Measurements from ENCODE around the gene LSP1.

Gene LSP1

DNA sequence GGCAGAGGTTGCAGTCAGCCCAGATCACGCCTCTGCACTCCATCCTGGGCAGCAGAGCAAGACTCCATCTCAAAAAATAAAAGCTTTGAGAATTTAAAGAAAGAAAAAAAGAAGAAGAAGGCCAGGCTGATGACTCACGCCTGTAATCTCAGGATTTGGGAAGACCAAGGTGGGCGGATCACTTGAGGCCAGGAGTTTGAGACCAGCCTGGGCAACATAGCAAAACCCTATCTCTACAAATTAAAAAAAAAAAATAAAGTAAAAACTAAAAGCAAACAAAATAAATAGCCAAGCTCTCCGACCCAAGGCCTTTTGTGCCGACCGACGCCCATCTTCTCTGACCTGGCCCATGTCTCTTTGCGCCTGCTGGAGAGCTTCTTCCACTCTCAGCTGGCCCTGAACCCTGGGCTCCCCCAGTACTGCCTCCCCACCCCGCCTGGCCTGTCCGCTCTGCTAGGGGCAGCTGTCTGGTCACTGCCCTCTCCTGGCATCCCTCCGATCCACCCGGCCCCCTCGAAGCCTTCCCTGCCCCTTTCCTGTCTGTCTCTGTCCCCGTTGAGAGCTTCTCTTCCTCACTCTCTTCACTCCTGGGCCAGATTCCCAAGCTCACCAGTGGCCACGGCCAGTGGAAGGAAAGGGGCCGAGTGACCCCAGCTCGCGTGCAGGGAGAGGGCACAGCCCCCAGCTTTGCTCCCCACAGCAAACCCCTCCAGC, 4.8 kb upstream of the LSP1 start:
- no peak for DNase-seq

DNA sequence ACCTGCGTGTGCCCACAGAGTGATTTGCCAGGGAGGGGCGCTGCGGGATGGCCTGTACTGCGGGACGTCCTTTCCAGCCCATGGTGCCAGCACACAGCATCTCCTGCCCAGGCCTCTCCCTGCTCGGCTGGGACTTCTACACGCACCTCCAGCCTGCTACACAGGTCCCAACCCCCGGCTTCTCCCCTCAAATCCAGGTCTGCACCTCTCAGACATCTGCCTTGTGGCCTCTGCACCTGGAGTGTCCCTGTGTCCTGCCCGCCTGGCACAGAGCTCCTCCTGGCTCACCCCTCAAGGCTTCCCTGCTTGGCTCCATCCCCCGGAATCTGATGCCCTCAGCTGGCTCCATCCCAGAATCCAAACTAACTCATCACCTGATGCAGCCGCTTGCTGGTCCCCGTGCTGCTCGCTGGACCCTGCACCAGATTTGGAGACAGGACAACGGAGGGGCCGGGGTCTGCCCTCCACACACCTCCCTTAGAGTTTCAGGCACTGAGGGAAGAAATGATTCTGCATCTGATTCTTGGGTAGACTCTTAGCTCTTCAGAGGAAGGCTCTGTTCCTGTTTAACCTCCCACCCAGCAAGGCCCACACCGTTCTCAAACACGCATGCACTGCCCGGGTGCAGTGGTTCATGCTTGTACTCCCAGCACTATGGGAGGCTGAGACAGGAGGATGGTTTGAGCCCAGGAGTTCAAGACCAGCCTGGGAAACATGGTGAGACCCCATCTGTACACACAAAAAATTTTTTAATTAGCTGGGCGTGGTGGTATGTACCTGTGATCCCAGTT, 4.0 kb upstream of the LSP1 start:
- no peak for DNase-seq

DNA sequence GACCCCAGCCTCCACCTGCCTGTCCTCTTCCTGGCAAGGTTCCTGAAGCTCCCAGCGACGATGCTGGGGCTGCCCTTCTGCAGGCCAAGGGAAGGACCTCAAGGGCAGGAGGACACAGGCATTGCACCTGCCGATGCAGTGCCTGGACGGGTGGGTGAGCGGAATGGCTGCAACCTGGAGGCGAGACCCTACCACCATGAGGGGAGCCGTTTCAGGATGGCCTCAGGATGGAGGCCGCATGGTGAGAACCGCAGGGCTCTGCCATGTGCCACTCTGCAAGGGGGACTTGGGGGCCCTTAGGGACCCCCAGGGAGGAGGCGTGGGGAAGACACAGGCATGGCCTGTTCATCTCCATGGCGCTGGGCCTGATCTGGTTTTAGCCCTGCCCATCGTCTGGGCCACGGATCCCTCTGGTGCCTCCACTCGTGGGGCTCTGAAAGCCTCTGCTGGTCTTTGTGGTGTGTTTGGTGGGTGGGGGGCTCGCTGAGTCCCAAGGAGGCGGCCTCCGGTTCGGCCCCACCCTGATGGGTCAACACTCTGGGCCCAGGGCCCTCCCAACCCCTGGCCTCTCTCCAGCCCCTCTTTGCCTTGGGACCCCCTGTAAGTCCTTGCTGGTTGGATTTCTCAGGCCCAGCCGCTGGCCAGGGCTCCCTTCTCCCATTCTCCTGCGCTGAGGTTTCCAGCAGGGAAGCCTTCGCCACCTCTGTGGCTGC, 1.3 kb upstream of the LSP1 start:
- no peak for DNase-seq

DNA sequence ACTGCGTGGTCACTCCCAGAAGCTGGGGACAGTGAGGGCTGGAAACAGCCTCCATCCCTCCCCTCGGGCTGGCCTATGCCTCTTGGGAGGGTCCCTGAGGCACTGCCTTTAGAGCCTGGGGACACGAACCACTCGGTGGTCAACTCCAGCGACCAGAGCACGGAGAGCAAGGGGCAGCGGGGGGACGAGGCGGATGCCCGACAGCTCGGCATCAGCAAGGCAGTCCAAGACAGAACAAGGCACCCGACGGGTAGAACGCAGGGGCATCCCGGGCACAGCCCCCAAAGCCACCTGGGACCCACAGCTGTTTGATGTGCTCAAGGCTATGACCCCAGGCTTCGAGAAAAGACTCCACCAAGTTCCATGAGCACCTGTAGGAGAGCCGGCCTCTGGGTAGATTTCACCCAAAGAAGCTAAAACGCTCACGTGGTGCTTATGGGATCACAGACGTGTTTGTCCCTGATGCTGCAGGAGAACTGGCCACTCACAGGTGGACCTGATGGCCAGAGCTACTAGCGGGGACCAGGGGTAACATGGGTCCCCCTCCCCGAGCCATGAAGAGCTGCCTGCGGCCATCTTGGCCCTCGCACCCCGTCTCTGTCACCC, 510 bp upstream of the LSP1 start:
- no peak for DNase-seq

DNA sequence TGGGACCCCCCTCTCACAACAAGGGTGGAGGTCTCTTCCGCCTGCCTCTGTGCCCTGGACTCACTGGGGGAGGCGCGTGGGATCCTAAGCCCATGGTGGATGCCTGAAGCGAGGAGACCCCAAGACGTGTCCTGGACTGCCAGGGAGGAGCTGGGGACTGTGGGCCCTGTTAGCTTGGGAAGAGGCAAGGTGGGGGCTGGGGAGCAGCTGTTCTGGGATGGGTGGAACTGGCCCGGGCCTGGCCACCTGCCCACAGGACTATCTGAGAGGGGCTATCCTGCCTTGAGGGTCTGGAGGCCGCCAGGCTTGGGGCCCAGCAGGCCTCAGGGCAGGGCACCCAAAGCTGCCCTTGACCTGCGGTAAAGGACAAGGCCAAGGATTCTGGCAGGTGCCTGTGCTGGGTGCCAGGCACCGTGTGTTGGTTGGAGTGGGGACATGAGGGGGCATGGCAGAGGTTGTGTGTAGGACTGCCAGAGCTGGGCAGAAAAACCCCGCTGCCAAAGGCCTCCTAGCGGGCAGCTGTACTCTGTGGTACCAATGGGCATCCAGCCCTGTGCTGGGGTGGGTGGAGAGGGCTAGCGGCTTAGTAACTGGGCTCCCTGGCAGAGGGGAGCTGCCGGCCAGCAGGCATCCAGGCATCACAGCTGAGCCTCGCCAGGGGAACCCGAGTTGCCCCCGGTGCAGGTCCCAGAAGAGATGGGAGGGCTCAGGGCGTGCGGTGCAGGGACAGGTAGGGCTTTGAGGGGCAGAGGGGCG, 670 bp downstream of the LSP1 start:
- DNase-seq, result peak in 1 of 56 donors; percentile 27

DNA sequence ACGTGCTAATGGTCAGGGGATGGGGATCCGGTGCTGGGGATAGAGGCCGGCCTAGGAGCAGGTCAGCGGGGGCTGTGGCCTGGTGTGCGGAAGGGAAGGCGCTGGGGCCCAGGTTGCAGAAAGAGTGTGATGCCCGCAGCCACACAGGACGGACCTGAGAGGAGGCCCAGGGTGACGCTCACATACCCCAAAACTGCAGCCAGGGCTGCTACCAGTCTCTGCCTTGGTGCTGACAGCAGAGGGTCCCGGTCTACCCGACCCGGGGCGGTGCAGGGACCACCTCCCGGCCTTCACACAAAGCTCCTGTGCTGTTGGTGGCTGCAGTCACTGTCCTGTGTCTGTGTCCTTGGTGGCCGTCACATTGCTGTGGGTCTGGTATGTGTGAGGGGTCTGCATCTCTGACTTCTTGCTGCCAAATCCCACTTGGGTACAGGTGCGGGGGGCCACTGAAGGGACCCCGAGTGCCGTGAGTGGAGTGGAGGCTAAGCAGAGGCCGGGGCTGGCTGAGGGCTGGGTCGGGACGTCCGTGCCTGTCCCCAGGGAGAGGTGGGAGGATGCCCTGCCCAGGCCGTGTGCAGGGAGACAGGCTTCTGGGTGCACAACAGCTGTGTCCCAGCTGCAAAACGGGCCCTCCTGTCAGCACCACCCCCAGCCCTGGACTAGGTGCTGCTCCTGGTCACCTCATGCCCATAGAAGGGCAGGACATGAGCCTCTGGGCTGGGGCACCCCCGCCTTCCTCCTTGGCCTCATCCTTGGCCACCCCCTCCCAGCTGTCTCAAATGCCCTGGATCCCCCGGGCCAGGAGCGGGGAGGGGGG, 1.5 kb downstream of the LSP1 start:
- no peak for DNase-seq

DNA sequence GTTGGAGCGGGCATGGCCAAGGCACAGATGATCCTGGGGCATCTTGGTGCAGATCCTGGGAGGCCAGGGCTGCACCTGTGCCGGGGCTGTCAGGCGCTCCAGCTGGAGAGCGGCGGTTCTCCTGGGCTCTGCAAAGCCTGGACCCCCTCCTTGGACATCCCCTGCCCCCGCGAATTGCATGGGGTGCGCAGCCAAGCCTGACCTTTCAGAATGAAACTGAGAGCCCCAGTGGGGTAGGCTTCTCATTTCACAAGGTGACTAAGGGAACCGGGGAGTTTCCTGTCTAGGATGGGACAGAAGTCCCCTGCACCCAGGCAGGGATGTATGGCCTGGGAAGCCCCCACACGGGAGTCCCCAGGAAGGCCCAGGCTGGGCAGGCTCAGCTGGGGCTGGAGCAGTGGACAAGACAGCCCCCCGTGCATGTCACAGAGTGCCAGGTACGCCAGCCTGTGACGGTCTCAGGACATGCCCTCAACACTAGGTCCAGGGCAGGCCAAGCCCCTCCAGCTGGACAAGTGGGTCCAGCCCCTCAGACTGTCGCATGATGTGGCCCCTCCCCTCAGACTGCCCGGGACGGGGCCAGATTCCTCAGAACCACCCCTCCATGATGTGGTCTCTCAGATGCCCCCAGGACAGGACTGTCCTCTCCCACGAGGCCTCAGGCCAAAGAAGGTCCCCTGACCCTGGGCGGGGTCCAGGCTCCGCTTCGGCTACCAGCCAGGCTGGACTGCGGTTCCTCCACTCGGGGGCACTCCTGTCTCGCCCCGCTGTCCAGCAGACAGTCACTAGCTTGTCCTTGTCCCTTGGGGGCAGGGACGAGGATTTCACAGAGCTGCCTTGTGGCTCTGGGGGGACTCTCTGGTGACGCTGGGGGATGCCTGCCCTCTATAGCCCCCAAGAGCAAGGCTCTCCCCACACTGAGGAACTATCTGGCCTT, 2.3 kb downstream of the LSP1 start:
- no peak for DNase-seq

DNA sequence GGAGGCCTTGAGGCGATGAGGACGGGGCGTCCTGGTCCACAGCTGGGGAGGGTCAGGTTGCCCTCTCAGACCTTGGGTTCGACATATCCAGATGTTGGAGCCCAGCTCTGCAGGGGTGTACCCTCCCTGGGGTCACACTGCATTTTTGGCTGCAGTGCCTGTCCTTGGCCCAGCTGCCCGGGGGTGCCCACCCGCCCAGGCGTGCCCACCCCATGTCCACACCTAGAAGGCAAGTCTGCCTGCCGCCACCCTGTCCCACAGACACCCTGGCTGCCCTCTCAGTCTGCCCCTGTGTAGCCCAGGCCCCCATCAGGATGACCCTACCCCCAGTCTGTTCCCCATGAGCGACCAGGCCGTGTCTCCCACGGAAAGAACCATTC, 3.0 kb downstream of the LSP1 start:
- DNase-seq, result no peak

DNA sequence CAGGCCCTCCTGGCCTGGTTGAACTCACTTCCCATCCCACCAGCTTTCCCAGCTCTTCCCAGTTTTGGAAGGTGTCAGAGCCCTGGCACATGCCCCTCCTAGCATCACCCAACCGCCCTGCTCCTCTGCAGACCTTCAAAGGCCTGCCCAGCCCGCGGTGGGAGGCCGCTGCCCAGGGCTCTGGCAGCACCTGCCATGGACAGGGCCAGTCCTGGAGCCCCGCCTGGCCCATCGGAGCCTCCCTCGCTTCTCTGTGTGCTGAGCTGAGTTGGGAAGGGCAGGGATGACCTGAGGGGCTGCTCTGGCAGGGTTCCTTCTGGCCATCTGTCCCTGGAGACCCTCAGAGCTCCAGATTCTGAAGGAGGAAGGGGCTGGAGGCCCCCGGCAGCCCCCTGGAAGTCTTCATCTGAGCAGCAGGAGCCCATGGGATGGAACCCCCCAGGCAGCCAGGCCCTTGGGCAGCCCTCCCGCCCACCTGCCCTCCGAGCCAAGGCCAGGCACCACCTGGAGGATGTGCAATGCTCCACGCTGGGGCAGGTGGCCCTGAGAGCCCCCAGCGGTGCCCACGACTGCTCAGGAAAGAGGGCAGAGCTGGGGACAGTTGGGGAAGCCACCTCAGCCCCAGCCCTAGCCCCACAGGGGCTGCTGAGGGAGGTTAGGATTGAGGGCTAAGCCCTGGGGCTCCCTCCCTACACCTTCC, 3.6 kb downstream of the LSP1 start:
- DNase-seq, result no peak

DNA sequence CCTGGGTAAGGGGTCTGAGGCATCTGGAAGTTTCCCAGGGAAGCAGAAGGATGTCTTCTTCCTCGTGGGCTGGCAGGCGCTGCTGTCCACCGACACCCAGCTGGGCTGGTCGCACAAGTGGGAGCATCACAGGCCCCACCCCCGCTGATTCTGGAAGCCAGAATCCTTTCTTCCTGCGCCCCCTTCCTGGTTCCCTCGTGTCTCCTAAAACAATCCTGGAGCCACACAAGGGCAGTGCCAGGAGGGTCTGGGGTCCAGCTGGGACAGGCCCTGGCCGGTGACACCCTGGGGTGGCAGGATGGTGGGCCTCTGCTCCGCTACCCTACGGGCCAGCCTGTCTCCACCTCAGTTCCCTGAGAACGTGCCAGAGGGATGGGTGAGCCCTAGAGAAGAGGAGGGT, 4.2 kb downstream of the LSP1 start:
- no peak for DNase-seq

DNA sequence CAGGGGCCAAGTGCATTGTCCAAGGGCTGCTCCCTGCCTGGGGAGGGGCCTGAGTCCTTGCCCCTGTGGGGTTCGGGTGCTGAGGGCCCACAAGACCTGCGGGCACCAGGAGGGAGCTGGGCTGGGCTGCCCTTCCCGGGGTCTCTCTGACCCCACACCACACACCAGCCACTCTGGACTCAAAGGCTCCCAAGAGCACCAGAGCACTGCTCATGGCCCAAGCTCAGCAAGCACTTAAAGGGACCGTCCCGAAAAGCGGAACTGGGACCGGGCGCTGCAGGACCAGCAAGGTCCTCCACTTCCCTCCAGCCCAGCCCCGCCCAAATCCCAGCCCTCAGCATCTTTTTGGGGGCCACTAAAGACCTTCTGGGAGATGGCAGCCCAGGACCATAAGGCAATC, 5.3 kb downstream of the LSP1 start:
- DNase-seq, result peak in 1 of 56 donors; percentile 31

DNA sequence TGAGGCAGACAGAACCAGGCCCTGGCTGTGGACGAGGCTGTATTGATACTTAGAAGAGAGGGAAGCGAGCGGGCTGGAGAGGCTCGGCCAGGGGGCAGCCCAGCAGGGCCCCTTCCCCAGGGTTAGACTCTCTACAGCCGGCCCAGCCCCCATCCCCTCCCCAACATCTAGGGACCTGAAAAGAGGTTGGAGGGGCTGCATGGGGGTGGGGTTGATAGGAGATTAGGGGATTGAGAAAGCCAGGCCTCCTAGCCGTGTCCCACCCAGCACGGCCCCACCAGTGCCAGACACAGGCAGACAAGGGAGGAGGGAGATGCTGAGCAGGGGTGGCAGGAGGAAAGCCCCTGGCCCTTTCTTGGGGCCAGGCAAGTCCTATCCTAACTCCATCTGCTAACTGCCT, 5.7 kb downstream of the LSP1 start:
- DNase-seq, result no peak

DNA sequence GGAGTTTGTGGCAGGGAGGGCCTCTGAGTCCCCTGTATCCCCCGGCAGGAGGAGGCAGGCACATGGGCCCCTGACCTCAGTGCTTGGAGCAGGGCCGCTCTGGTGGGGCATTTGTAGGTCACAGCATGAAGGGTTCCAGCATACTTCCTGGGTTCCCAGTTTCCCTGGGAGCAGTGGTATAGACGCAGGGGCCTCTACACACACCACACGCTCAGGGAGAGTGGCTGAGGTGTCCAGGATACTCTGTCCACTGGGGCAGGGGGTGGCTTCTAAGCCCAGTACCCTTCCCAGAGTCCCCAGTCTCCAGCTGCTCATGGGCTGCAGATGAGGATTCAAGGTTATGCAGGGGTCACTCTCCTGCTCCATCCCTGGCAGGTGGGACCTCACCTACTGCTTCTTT, 6.1 kb downstream of the LSP1 start:
- no peak for DNase-seq

DNA sequence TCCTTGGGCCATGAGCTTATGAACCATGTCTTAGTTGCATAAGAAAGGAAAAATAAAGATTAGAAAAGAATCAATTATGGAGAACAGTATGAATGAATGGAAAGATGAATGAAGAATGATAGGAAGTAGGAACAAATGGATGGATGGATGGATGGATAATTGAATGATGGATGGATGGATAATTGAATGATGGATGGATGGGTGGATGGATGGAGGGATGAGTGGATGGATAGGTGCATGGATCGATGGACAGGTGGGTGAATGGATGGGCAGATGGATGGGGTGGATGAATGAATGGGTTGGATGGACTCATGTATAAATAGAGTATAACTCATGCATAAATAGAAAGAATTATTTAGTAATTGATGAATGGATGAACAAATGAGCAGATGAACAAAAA, 7.2 kb downstream of the LSP1 start:
- no peak for DNase-seq

DNA sequence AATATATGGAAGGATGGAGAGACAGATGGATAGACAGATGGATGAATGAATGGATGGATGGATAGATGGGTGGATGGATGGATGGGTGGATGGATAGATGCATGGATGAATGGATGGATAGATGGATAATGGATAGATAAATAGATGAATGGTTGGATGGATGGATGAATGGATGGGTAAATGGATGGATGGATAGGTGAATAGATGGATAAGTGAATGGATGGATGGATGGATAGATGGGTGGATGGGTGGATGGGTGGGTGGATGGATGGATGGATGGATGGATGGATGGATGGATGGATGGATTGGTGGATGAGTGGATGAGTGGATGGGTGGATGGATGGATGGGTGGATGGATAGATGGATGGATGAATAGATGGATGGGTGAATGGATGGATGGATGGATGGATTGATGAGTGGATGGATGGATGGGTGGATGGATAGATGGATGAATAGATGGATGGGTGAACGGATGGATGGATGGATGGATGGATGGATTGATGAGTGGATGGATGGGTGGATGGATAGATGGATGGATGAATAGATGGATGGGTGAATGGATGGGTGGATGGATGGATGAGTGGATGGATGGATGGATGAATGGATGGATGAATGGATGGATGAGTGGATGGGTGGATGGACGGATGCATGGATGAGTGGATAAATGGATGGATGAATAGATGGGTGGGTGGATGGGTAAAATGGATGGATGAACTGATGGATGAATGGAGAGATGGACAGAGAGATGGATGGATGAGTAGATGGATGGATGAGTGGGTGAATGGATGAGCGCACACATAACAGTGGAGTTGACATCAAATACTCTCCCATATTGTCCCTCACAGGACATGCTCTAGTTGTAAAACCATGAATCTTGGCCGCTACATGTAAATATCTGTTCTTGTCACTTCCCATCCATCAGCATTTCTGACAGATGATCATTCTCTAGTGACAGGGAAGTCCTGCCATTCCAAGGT, 8.8 kb downstream of the LSP1 start:
- no peak for DNase-seq

DNA sequence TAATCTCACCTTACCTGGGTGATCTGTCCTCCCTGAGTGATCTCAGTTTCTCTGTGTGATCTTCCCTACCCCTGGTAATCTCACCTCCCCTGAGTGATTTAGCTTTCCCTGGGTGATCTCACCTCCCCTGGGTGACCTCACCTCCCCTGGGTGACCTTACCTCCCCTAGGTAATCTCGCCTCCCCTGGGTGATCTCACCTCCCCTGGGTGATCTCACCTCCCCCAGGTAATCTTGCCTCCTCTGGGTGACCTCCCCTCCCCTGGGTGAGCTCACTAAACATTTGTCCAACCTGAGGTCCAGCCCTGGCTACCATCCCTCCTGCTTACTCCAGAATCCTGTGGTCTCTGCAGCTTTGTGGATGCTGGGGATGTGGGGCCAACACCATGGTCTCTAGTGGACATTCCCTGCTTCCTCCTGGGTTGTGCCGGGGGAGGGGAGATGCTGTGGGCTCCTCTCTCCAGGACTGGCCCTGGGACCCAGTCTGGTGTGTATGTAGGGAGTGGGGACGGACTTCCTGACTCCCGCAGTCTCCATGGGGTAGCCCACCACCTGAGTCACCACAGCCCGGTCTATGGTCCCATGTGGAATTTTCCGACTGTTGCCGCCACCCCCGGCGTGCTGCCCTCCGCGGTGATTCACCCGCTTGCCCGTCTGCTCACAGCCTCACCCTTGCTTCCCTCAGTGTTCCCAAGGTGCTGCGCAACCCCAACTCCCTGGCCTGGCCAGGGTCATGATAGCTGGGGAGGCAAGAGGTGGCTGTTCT, 9.9 kb downstream of the LSP1 start:
- DNase-seq, result no peak
